ENCODE data around the gene ADSS1. TPM values are rescaled to one million over a fixed set of nuclear protein-coding genes. Genes with fewer than 3 reads are reported as not detected.

ADSS1 gene
- polyA plus RNA-seq, 1 of the 3 experiments (the other 2 are of a cell fraction): 14.3 TPM

DNA sequence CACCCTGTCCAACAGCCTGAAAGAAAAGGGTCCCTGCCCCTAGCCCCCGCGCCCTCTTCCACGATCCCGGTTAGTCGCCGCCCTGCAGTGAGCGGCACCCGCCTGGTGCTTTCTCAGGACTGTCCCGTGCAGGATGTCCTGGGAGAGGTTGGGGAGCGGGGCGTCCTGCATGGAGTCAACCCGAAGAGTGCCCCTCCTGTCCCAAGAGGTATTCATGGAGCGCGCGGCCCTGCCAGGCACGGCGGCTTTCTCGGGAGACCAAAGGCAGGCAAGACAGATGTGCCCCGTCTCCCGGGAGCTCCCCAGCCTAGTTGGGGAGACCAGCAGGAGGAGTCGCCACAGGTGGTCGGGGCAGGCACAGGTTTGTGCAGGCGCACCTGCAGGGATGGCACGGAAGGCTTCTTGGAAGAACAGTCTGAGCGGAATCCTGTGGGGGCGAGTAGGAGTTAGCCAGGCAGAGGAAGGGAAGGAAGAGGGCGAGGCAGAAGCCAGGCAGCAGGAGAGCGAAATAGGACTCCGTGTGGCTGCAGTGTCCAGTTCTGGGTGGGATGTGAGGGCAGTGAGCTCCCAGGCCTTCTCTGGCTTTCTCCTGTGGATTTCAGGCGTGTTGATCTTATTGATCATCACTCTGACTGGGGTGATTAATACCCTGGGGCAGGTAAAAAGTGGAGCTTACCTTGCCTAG lies 29.6 kb downstream of the ADSS1 start:
- H2AFZ ChIP-seq (ENCODE audit: low read depth): no peak overlapping the region; the same call in 1 of the 2 replicates
- peaks cover 8 to 14% of the 10 kb centered on the region in 2 experiments; a peak in 3 of 4 replicates for H3K4me1 ChIP-seq (ENCODE audit: control insufficient read depth in 1 of 2, insufficient read depth in 2 of 2, low read depth in 1 of 2, low read length in 1 of 2)
- CTCF ChIA-PET: interaction anchor here (0.6 to 4.1 kb wide), 7 partner anchors 14 to 84 kb away, joined by 3 to 37 read pairs (median 5); partner anchors contain the start of gene ADSS1
- H3K27ac ChIP-seq (ENCODE audit: low read depth in 2 of 2, low read length in 1 of 2): peak overlapping the region; percentile 70 to 72; a peak in 3 of 4 replicates
- peaks cover 49% of the 10 kb centered on the region for H3K79me2 ChIP-seq (ENCODE audit: insufficient read depth)
- 2% methylated on average over 19 of the region's 30 CpGs for WGBS (ENCODE audit: low lambda C conversion rate)
- no peaks in the 10 kb centered on the region for H3K9me3 ChIP-seq
- peak overlapping the region; percentile 98 for H3K9ac ChIP-seq
- H3K36me3 ChIP-seq (replicated peaks in 1 of 2; ENCODE audit: control insufficient read depth in 1 of 2, insufficient read depth in 2 of 2, low read length in 1 of 2): peaks cover 8 to 25% of the 10 kb centered on the region in 2 experiments
- no peaks in the 10 kb centered on the region for H3K9me2 ChIP-seq
- POLR2A ChIA-PET: interaction anchor here (0.8 to 1.4 kb wide), 3 partner anchors 15 to 72 kb away, joined by 3 to 8 read pairs (median 3); no protein-coding TSS in a partner anchor
- peaks cover 31% of the 10 kb centered on the region for H4K20me1 ChIP-seq (ENCODE audit: insufficient read depth)
- peaks cover 7% of the 10 kb centered on the region for H3F3A ChIP-seq (replicated peaks; ENCODE audit: insufficient read depth)
- peak overlapping the region; percentile 98 for H3K4me2 ChIP-seq
- H3K4me3 ChIP-seq (ENCODE audit: low read depth in 2 of 2, low read length in 1 of 2): peak overlapping the region; percentile 88 to 99
- TF ChIP-seq SMC3 (IDR thresholded peaks at IDR 0.05; ENCODE audit: low read depth, low read length) (no peak), GATA2 (CRISPR knock-in tag; IDR thresholded peaks at IDR 0.05) (no peak), FOXM1 (IDR thresholded peaks at IDR 0.05; ENCODE audit: low read depth) (no peak), JUND (IDR thresholded peaks at IDR 0.05) (no peak), YY1 (IDR thresholded peaks at IDR 0.05; ENCODE audit: low read depth) (no peak), POLR2AphosphoS5 (IDR thresholded peaks at IDR 0.05; ENCODE audit: low read depth, low read length) (no peak), TEAD4 (IDR thresholded peaks at IDR 0.05; ENCODE audit: borderline replicate concordance, insufficient read depth) (no peak), SIN3A (IDR thresholded peaks at IDR 0.05; ENCODE audit: borderline replicate concordance, low read depth, low read length) (no peak), RXRA (IDR thresholded peaks at IDR 0.05; ENCODE audit: borderline replicate concordance, low read depth) (no peak), RFX5 (IDR thresholded peaks at IDR 0.05; ENCODE audit: low read length) (no peak), NRF1 (IDR thresholded peaks at IDR 0.05; ENCODE audit: low read depth, low read length) (no peak), EP300 (IDR thresholded peaks at IDR 0.05; ENCODE audit: borderline replicate concordance in 1 of 2, low read depth in 1 of 2, low read length in 1 of 2) (no peak)
- TF ChIP-seq, protein P1, sequence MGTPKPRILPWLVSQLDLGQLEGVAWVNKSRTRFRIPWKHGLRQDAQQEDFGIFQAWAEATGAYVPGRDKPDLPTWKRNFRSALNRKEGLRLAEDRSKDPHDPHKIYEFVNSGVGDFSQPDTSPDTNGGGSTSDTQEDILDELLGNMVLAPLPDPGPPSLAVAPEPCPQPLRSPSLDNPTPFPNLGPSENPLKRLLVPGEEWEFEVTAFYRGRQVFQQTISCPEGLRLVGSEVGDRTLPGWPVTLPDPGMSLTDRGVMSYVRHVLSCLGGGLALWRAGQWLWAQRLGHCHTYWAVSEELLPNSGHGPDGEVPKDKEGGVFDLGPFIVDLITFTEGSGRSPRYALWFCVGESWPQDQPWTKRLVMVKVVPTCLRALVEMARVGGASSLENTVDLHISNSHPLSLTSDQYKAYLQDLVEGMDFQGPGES (IDR thresholded peaks at IDR 0.05; ENCODE audit: low read depth, low read length): no peak
- TF ChIP-seq, protein P2, sequence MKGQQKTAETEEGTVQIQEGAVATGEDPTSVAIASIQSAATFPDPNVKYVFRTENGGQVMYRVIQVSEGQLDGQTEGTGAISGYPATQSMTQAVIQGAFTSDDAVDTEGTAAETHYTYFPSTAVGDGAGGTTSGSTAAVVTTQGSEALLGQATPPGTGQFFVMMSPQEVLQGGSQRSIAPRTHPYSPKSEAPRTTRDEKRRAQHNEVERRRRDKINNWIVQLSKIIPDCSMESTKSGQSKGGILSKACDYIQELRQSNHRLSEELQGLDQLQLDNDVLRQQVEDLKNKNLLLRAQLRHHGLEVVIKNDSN (IDR thresholded peaks at IDR 0.05; ENCODE audit: borderline replicate concordance, low read depth): no peak
- TF ChIP-seq, protein P3, sequence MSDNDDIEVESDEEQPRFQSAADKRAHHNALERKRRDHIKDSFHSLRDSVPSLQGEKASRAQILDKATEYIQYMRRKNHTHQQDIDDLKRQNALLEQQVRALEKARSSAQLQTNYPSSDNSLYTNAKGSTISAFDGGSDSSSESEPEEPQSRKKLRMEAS (IDR thresholded peaks at IDR 0.05; ENCODE audit: low read depth): no peak
- H3K27me3 ChIP-seq (ENCODE audit: insufficient read depth): no peaks in the 10 kb centered on the region
- no peak for DNase-seq

Data from SK-N-SH (cell line).